Erythroblast (primary cell): ENCODE data around the gene NEUROD2.

Source experiments
- DNase-seq, 2 experiments: peaks; one replicate each; lab custom pipeline; 2025; lab: John Stamatoyannopoulos, UW
- GATA1 ChIP-seq: IDR thresholded peaks from 2 replicates; pipeline ENCODE4 v1.6.1; 2011; ENCODE audit warnings: low read depth, mild to moderate bottlenecking, control low read depth, low read length, moderate library complexity
- POLR2A ChIP-seq: IDR thresholded peaks from 2 replicates; pipeline ENCODE4 v1.6.1; 2011; ENCODE audit warnings: mild to moderate bottlenecking, low read length

NEUROD2 gene

DNA sequence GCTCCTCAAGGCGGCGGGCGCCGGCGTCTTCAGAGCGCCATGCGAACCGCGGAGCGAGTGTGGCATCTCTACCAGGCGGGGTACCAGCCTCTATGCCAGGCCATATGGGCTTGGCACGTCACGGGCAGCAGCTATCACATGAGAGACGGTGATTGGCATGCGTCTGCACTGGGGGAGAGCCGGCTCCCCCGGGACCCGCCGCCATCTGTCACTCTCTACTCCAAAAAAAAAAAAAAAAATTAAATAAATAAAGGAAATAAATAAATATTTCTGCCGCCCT is at the start of gene NEUROD2:
TSS of gene NEUROD2 (minus strand) at position 70 of the 280 bp plus-strand sequence. CDS start 1,321 bp downstream, outside the sequence.
- TF ChIP-seq POLR2A (no peak), GATA1 (no peak)

DNA sequence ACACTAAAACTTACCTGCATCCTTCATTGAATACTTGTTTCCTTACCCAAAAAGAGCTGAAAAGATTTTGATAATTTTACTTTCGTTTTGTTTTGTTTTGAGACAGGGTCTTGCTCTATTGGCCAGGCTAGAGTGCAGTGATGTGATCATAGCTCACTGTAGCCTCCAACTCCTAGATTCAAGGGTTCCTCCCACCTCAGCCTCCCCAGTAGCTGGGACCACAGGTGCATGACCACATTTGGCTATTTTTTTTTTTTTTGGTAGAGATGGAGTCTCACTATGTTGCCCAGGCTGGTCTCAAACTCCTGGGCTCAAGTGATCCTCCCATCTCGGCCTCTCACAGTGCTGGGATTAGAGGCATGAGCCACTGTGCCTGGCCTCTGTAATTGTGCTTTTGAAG is 47.4 kb upstream of the NEUROD2 start:
- TF ChIP-seq GATA1 (no peak), POLR2A (no peak)
- no peak for DNase-seq

More for the DNA sequence above, at the start of gene NEUROD2:
- no peak for DNase-seq

GRCh38 chr17:39653662-39654331 is 46.1 kb upstream of the NEUROD2 start:
- TF ChIP-seq POLR2A (no peak), GATA1 (no peak)
- peak; percentile 79 to 86 for DNase-seq

- peak in 1 of 2 experiments; percentile 37 for DNase-seq
- TF ChIP-seq POLR2A (no peak), GATA1 (no peak)
Observed at GRCh38 chr17:39653316-39653661, 45.6 kb upstream of the NEUROD2 start.

- TF ChIP-seq GATA1 = no peak
- DNase-seq = no peak
Observed at GRCh38 chr17:39652587-39653315, 45.0 kb upstream of the NEUROD2 start.

- DNase-seq = no peak
- TF ChIP-seq GATA1 = no peak
- TF ChIP-seq POLR2A = no peak
Observed at GRCh38 chr17:39651923-39652586, 44.3 kb upstream of the NEUROD2 start.

- no peak for TF ChIP-seq POLR2A
- TF ChIP-seq GATA1 = no peak
- DNase-seq = no peak
Observed at GRCh38 chr17:39650121-39650579, 42.4 kb upstream of the NEUROD2 start.

- no peak for TF ChIP-seq POLR2A
- TF ChIP-seq GATA1 = no peak
- no peak for DNase-seq
Observed at GRCh38 chr17:39648616-39649366, 41.1 kb upstream of the NEUROD2 start.

DNA sequence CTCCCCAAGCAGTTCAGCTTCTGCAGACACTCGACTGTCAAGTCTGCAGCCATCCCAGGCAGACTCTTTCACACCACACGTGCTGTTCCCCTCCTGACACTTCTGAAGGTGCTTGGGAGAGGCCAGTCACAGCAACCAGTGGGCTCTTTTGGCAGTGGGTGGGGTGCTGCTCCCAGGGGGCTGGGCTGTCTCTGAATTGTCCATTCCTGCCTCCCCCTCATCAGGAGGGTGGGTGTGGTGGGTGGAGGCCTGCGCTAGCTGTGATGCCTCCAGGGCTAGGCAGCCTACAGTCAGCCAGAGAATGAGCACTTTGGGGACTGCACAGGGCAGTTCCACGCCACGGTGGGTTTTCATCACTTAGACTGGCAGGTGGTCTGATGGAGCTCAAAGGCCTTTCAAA is 39.5 kb upstream of the NEUROD2 start:
- peak; percentile 45 to 54 for DNase-seq
- no peak for TF ChIP-seq POLR2A
- no peak for TF ChIP-seq GATA1

DNA sequence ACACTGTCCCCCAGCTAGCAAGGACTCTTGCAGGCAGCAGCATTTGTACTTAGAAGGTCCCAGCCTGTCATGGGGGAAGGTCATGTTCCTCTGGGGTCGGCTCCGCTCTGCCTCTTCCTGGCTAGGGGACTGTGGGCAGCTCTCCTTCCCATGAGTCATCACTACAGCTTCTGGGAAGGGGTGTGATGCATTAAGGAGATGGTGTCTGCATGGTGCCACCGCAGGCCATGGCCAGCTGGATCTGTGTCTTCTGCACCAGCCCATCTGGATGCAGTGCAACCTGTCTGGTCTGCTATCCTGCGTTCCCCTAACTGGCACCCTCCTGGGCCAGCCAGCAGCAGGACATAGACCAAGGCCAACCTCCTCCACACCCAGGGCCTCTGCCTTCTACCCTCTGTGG is 35.6 kb upstream of the NEUROD2 start:
- TF ChIP-seq GATA1 = no peak
- no peak for TF ChIP-seq POLR2A
- DNase-seq = no peak

DNA sequence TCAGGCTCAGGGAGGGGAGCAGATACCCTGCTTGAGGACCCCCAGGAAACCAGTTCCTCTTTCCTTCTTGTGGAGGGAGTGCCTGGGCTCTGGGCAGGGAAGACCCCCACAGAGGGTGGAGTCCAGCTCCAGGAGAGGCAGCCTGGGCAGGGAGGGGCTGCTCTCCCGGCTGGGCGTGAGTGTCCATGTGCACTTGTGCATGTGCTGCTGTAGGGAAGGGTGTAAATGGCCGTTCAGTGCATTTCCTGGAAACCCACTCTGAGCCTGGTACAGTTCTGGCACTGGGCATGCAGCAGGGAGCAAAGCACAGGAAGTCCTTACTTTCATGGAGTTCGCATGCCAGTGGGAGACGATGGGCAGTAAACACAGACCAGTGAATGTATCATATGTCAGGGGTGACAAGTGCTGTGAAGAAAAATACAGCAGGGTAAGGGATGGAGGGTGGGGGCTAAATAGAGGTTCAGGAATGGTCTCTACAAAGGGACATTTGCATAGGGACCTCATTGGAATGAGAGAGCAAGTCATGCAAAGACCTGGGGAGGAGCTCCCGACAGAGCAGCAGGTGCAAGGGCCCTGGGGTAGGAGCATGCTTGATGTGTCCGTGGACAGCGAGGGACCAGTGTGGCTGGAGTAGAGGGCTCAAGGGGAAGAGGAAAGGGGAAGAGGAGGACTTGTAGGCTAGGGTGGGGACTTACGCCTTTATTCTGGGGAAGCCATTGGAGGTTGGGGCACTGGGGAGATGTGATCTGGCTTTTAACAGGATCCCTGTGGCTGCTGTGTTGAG is 34.8 kb upstream of the NEUROD2 start:
- no peak for DNase-seq
- TF ChIP-seq POLR2A = no peak
- TF ChIP-seq GATA1 = no peak

DNA sequence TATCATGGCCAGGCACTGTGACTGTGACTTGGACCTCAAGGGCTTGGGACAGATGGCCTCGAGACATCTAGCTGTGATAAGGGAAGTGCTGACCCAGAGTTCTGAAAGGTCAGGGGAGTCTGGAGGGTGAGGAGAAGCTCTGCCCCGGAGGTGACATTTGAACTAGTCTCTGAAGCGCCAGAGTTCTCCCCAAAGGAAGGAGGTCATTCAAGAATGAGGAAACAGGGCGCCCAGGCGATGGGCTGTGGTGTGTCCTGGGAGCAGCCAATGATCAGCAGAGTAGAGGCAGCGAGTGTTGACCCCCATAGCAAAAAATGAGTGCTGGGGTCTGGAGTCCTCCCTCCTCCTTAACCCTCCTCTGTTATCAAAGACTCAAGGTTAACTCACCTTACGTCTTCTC is 34.2 kb upstream of the NEUROD2 start:
- DNase-seq = no peak
- TF ChIP-seq GATA1 = no peak
- no peak for TF ChIP-seq POLR2A

GRCh38 chr17:39641097-39641496 is 33.4 kb upstream of the NEUROD2 start:
- DNase-seq = no peak
- TF ChIP-seq POLR2A (no peak), GATA1 (no peak)

- no peak for DNase-seq
- no peak for TF ChIP-seq GATA1
- TF ChIP-seq POLR2A = no peak
Observed at GRCh38 chr17:39640591-39641031, 32.9 kb upstream of the NEUROD2 start.
